GM18520 (cell line): Measurements from ENCODE around the gene LBR.

Experiments
- ATAC-seq: cut with Tn5 transposase; IDR thresholded peaks from one replicate; pipeline ENCODE4 v1.9.1; 2021; ENCODE audit not compliant: unreplicated experiment

Gene LBR

DNA sequence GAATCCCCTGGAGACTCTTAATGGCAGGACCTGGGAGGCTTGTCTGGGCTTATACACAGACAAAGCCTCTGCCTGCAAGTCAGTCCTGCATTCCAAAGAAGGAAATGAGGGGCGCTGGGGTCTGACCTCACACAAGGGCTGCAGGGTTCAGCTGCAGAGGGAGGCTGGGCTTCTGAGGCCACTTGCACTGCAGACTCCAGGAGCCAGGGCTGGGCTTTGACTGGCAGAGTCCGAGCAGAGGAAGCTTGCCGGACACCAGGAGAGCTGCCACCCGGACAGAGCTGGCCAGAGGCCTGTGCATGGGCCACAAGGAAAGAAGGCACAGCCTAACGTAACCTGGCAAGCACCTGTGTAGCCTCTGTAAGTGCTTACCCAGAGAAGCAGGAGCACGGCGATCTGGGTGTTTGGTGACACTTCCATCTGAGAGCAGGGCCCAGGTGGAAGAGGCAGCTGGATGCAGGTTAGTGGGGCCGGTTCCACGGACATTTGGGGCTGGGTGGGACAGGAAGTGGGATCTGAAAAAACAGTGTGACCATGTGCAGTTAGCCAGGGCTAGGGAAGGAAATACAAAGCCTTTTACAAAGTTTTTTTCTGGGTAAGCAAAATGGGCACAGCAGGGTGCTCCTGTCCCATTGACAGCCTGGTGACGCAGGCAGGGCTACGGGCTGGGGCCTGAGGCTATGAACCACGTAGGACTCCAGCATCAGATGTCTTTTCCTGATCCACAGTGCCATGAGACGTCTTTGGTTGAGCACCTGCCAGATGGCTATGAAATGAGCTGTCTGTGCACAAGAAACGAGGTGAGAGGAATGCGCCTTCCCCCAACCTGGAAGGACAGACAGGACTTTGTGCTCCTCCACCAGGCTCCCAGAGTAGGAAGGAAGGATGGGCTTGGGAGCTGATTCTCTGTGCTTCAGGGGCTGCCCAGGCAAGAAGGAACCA, 37.3 kb upstream of the LBR start:
- ATAC-seq, result no peak

- ATAC-seq, result no peak
These were observed 35.1 kb upstream of the LBR start for GRCh38 chr1:225462714-225463574.

GRCh38 chr1:225462429-225462713, 34.5 kb upstream of the LBR start:
- ATAC-seq, result no peak

GRCh38 chr1:225461533-225462428, 33.9 kb upstream of the LBR start:
- no peak for ATAC-seq

- no peak for ATAC-seq
These were observed 33.1 kb upstream of the LBR start for GRCh38 chr1:225460737-225461532.

GRCh38 chr1:225460021-225460736, 32.3 kb upstream of the LBR start:
- no peak for ATAC-seq

- no peak for ATAC-seq
These were observed 30.4 kb upstream of the LBR start for GRCh38 chr1:225458222-225458631.

DNA sequence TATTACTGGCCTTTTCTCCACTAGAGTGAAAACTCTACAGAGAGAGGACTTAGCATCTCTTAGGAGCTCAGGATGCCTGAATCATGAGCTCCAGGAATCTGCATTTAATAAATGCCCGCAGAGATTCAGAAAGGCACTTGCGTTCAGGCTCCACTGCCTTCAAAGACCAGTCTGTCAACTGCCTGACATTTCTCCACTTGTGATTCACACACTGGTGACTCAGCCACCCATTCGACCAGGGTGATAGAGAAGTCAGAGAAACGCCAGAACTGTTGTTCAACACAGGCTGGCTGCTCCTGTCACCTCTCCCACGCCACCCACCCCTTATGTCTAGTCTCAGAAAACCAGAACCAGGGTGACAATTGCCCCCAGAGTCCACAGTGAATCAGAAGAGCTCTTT, 26.9 kb upstream of the LBR start:
- peak; percentile 82 for ATAC-seq

GRCh38 chr1:225453797-225454648, 26.2 kb upstream of the LBR start:
- ATAC-seq, result peak; percentile 13

DNA sequence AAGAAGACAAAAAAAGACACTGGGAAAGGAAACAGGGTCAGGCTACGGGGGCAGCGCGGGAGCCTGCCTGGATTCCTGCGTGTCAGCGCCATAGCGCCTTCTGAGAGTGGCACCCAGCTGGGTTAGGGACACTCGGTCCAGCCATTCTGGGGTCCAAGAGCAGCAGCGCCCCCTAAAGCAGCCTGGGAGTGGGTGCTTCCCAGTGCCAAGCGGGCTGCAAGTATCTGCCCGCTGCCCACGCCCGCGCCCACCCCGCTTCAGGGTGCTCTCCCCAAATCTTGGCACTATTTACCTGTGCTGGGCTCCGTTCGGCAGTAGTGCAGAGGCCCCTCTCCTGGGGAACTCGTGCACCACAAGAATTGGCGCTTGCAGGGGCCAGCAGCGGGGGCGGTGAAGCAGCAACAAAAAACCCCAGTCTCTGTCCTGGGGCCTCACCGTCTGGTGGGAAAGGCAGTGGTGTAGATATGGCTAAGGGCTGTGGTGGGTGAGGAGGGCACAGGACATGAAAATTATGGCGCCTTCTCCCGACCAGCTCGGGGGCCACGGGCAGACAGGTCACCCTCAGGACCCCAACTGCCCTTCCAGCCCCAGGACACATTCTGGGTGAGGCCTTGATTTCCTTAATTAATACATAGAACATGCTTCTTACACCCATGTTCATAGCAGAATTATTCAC, 24.1 kb upstream of the LBR start:
- ATAC-seq, result no peak

DNA sequence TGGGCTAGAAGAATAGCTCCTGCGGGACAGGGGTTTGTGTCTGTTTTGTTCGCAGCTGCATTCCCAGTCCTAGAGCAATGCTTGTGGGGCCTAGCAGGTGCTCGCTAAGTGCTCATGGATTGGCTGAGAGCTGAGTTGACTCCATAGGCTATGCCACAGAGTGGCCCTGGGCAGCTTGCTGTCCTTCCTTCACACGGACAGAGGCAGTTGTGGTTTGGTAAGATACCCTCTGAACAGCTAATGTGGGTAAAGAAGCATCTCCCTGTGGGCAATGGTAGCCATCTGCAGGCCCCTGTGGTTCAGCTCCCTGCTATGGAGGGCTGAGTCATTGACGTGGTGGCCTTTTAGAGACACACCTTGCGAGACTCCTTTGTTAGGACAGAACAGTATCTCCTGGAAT, 23.5 kb upstream of the LBR start:
- ATAC-seq, result no peak

DNA sequence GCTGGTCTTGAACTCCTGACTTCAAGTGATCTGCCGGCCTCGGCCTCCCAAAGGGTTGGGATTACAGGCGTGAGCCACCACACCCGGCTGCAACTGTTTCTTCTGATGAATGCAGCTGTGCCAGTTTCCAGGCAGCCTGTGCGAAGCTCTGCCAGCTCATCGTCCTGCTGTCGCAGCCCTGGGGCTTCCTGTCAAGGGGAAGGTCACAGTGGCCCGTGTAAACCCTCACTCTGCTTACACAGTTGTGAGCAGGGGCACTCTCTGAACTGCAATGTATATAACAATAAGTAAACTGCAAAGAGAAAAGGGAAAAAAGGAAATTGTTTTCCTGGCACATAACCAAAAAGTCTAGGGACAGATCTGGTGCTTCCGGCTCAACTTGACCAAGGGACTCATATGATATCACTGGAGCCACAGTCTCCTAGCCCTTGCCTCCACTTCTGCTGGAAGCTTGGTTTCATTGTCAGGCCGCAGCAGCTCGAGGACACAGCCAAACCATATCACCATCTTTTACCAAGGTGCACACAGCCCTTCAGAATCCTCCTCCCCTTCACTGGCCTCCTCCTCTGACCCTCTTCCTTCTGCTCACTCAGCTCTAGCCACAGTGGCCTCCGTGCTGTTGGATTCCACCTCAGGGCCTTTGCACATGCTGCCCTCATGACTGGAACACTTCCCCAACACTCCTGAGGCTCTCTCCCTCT, 22.8 kb upstream of the LBR start:
- no peak for ATAC-seq

DNA sequence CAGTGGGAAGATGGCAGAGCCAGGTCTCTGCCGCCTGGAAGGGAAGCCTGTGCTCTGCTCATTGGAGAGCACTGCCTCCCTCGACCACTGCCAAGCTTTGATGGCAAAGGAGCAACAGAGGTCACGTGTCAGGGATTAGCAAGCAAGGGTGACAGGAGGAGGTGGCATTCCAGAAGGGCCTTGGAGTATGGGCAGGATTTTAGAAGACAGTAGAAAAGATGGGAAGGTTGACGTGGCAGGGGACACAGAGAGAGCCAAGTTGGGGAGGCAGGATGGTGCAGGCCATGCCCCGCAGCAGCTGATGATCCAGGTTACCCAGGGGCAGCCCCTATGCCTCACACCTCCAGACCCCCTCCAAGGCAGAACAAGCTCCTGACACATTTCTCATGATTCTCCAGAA, 21.9 kb upstream of the LBR start:
- ATAC-seq, result no peak

- ATAC-seq, result no peak
These were observed 21.4 kb upstream of the LBR start for GRCh38 chr1:225449261-225449660.

- ATAC-seq, result no peak
These were observed 20.4 kb upstream of the LBR start for GRCh38 chr1:225448146-225448805.

DNA sequence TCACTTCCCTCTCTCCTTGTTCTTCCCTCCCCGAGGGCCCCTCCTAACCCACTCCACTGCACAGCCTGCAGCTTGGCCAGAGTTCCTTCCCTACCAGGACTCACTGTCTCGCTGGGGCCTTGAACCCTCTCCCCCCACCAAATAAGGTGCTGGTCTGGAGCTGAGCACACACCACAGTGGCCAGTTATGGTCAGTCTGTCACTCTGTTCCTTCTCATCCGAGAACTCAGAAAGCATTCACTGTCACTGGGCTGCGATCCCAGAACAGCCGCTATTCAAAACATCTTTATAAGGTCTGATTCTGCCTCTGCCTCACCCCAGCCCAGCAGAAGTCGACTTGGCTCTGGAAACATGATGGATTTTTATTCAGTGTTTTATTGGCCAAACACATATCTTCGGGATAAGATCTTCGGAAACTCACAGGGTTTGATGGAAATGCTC, 19.8 kb upstream of the LBR start:
- ATAC-seq, result no peak

DNA sequence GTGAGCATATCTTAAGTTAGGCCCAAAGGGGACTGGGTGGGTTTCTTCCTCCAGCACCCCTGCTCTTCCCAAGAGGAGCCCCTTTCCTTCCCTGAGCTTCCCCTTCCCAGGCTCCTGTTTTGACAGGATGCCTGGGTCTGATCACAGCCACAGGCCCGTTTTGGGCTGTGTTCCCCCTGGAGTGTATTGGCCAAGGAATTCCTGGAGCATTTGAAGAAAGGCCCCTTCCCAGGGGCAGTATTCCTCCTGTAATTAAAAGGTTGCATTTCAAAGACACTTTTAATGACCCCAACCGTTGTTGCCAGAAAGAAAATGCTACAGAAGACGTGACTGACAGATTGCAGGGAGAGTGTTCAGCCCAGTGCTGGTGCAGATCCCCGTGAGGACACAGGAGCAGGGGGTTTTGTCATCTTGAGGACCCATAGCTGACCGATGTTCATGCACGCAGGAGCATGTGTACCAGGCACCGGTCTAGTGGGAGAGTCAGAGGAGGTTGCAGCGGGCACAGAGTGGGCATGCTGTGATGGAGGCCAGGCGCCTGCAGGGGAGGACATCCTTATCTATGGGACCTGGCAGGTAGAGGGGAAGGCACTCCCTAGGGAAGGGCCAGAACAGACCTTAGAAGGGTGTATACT, 19.3 kb upstream of the LBR start:
- no peak for ATAC-seq
